Measurements from ENCODE around the gene ERRFI1.

DNA sequence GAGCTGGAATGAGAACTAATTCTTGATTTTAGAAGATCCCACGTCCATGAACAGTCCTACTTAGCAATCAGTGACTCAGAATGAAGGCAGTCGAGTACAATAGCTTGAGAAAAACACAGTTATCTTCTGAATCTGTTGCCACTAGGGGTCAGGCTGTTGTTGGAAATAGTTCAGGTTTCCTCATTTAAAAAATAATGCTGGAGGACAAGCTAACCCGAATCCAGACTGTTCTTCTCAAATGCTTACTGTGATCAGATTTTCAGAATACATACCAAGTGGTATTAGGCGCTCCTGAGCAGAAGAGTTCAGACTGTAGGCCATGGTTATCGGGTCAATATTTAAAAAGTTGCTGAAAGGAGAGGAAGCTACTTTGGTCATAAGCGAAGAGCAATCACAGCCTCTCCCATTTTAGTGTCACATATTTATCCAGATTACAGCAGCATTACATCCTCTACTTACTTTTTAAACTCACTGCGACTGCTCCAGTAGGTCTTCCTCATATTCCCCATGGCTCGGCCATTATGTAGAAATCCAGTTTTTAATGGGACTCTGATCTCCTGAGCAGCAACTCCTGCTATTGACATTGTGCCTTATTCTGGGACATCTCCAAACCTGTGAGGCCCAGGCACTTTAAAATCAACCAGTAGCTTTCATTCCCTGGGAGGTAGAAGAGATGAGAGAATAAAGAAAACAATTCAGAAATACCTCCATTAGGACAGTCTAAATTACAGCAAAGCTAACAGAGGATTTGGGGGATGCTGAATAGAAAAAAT, 10.9 kb downstream of the ERRFI1 start:
- TF ChIP-seq, protein P1, sequence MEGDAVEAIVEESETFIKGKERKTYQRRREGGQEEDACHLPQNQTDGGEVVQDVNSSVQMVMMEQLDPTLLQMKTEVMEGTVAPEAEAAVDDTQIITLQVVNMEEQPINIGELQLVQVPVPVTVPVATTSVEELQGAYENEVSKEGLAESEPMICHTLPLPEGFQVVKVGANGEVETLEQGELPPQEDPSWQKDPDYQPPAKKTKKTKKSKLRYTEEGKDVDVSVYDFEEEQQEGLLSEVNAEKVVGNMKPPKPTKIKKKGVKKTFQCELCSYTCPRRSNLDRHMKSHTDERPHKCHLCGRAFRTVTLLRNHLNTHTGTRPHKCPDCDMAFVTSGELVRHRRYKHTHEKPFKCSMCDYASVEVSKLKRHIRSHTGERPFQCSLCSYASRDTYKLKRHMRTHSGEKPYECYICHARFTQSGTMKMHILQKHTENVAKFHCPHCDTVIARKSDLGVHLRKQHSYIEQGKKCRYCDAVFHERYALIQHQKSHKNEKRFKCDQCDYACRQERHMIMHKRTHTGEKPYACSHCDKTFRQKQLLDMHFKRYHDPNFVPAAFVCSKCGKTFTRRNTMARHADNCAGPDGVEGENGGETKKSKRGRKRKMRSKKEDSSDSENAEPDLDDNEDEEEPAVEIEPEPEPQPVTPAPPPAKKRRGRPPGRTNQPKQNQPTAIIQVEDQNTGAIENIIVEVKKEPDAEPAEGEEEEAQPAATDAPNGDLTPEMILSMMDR (IDR thresholded peaks at IDR 0.05; ENCODE audit: poor library complexity) = peak; percentile 75
- TF ChIP-seq EZH2 (IDR thresholded peaks at IDR 0.05; ENCODE audit: borderline replicate concordance) = no peak
- TF ChIP-seq EZH2phosphoT487 (IDR thresholded peaks at IDR 0.05; ENCODE audit: low read depth, severe bottlenecking, unreplicated experiment) = no peak

All from hepatocyte (in vitro differentiated cells).